PC-3 (cell line): ENCODE measurements around the gene FGF12. TPM values are rescaled to one million over a fixed set of nuclear protein-coding genes. Genes with fewer than 3 reads are reported as not detected.

Source experiments
- ATAC-seq: fragments of 200-7000 bp; cut with Tn5 transposase; 2 replicates; pipeline ENCODE4 v1.9.1; 2020; ENCODE audit warnings: mild to moderate bottlenecking, moderate library complexity
- BruUV-seq: library from RNA; stranded (reverse); fragments of 400-500 nt; replicated peaks from 2 replicates; lab custom pipeline; 2021; lab: Mats Ljungman, UMichigan
- CTCF ChIA-PET: fragments of 300-600 bp; sonication (Branson Sonifier 250); formaldehyde crosslinking; loops from one replicate; lab custom pipeline; 2022; ENCODE audit warnings: antibody characterized with exemption; lab: Charles Lee
- POLR2A ChIA-PET: fragments of 300-600 bp; sonication (Branson Sonifier 250); formaldehyde crosslinking; loops from one replicate; lab custom pipeline; 2022; ENCODE audit warnings: antibody characterized with exemption; ENCODE audit not compliant: unreplicated experiment; lab: Charles Lee
- DNase-seq: peaks from one replicate; pipeline ENCODE4 v3.0.0-alpha.2; 2015
- H2AFZ ChIP-seq: fragments of 300-600 bp; sonication (generic); 2 replicates; pipeline ENCODE4 v1.6.0; 2016; ENCODE audit warnings: antibody characterized with exemption, low read length
- H3F3A ChIP-seq: fragments of 300-600 bp; sonication (generic); one replicate; pipeline ENCODE4 v1.6.0; 2017; ENCODE audit warnings: antibody characterized with exemption, low read length, control low read depth, mild to moderate bottlenecking; ENCODE audit not compliant: unreplicated experiment
- H3K27ac ChIP-seq: fragments of 300-600 bp; sonication (generic); 2 replicates; pipeline ENCODE4 v1.5.1; 2016; ENCODE audit warnings: mild to moderate bottlenecking, low read length
- H3K27me3 ChIP-seq: fragments of 300-600 bp; sonication (generic); 2 replicates; pipeline ENCODE4 v1.6.1; 2016; ENCODE audit warnings: low read length, mixed read lengths
- H3K36me3 ChIP-seq: fragments of 300-600 bp; sonication (generic); 2 replicates; pipeline ENCODE4 v1.6.1; 2016; ENCODE audit warnings: low read depth, mixed run types, low read length, mixed read lengths
- H3K4me1 ChIP-seq: fragments of 300-600 bp; sonication (generic); 2 replicates; pipeline ENCODE4 v1.5.1; 2016; ENCODE audit warnings: low read length; ENCODE audit not compliant: insufficient read depth
- H3K4me2 ChIP-seq: fragments of 300-600 bp; sonication (generic); 2 replicates; pipeline ENCODE4 v1.6.0; 2016; ENCODE audit warnings: low read length
- H3K4me3 ChIP-seq: fragments of 300-600 bp; sonication (generic); 2 replicates; pipeline ENCODE4 v1.5.1; 2016; ENCODE audit warnings: mild to moderate bottlenecking, low read length, mixed read lengths
- H3K79me2 ChIP-seq: fragments of 300-600 bp; sonication (generic); 2 replicates; pipeline ENCODE4 v1.6.1; 2017; ENCODE audit warnings: low read length, mixed read lengths
- H3K9ac ChIP-seq: fragments of 300-600 bp; sonication (generic); 2 replicates; pipeline ENCODE4 v1.6.0; 2016; ENCODE audit warnings: mild to moderate bottlenecking, low read length
- H3K9me2 ChIP-seq: fragments of 300-600 bp; sonication (generic); replicated peaks from 2 replicates; pipeline ENCODE4 v1.6.1; 2016; ENCODE audit warnings: mixed run types, low read length, mixed read lengths
- H3K9me3 ChIP-seq: fragments of 300-600 bp; sonication (generic); 2 replicates; pipeline ENCODE4 v1.6.1; 2016; ENCODE audit warnings: low read length, mixed read lengths
- H4K20me1 ChIP-seq: fragments of 300-600 bp; sonication (generic); 2 replicates; pipeline ENCODE4 v1.6.1; 2016; ENCODE audit warnings: low read length, mixed read lengths
- EZH2 ChIP-seq: fragments of 300-600 bp; sonication (generic); IDR thresholded peaks from one replicate; pipeline ENCODE4 v1.6.1; 2017; ENCODE audit warnings: antibody characterized with exemption, mild to moderate bottlenecking, low read length; ENCODE audit not compliant: unreplicated experiment
- EZH2phosphoT487 ChIP-seq: fragments of 300-600 bp; sonication (generic); IDR thresholded peaks from 2 replicates; pipeline ENCODE4 v1.6.1; 2018; ENCODE audit warnings: mild to moderate bottlenecking, antibody characterized with exemption, low read length, borderline replicate concordance
- intact Hi-C: fragments of 100-400 bp; cut with micrococcal nuclease; formaldehyde crosslinking; loops from 2 replicates; pipeline ENCODE4 v1.9.0; 2023
- total RNA-seq: library from RNA; depleted of rRNA; stranded (reverse); fragments of >200 nt; gene quantifications from 2 replicates; pipeline ENCODE4 v1.2.3, GENCODE V29; 2014
- TF ChIP-seq, protein P1 (sequence below): fragments of 300-600 bp; sonication (generic); conservative IDR thresholded peaks from 2 replicates; pipeline ENCODE4 v1.5.1; 2017; ENCODE audit warnings: antibody characterized with exemption, low read depth, mild to moderate bottlenecking, low read length

FGF12 gene
- total RNA-seq, 1 experiment from 2014 or later: not detected

DNA sequence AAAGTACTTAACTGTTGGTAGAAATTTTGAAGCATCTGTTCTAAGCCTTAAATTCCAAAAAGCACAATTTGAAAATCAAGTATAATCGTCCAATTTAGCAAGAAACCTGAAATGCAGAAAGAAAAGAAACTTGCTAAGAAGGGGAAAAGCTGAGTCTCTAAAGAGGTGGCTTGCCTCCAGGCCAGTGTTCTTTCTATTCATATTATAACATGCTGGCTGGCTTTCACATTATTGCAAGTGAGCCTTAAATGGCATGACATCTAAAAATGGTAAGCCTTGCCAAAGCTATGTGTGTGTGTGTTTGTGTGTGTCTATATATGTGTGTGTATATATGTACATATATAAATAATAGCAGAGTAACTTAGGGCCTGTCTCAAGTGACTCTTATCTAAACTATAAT, 89.5 kb downstream of the FGF12 start:
- no peaks in the 10 kb centered on the region for H3K4me1 ChIP-seq
- intact Hi-C loops: no loop called here

GRCh38 chr3:192636517-192637444, 90.6 kb downstream of the FGF12 start:
- H3K27me3 ChIP-seq: peaks cover 75% of the 10 kb centered on the region
- no peaks in the 10 kb centered on the region for H3F3A ChIP-seq
- H3K4me2 ChIP-seq: no peak overlapping the region
- H3K79me2 ChIP-seq: no peaks in the 10 kb centered on the region
- no peak overlapping the region for H3K27ac ChIP-seq
- no TSS peak for BruUV-seq
- ChIA-PET CTCF (no interaction called here), POLR2A (interaction anchor here (0.7 kb wide), 1 partner anchor 17 kb away, joined by 3 read pairs; no protein-coding TSS in a partner anchor)
- H2AFZ ChIP-seq: no peak overlapping the region
- no peaks in the 10 kb centered on the region for H3K36me3 ChIP-seq
- intact Hi-C loops: no loop called here
- DNase-seq (no peak), ATAC-seq (no peak)
- H3K9ac ChIP-seq: no peak overlapping the region
- no peaks in the 10 kb centered on the region for H3K4me1 ChIP-seq
- H4K20me1 ChIP-seq: no peaks in the 10 kb centered on the region
- TF ChIP-seq EZH2phosphoT487 (no peak), EZH2 (no peak)
- TF ChIP-seq, protein P1, sequence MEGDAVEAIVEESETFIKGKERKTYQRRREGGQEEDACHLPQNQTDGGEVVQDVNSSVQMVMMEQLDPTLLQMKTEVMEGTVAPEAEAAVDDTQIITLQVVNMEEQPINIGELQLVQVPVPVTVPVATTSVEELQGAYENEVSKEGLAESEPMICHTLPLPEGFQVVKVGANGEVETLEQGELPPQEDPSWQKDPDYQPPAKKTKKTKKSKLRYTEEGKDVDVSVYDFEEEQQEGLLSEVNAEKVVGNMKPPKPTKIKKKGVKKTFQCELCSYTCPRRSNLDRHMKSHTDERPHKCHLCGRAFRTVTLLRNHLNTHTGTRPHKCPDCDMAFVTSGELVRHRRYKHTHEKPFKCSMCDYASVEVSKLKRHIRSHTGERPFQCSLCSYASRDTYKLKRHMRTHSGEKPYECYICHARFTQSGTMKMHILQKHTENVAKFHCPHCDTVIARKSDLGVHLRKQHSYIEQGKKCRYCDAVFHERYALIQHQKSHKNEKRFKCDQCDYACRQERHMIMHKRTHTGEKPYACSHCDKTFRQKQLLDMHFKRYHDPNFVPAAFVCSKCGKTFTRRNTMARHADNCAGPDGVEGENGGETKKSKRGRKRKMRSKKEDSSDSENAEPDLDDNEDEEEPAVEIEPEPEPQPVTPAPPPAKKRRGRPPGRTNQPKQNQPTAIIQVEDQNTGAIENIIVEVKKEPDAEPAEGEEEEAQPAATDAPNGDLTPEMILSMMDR: no peak
- H3K9me3 ChIP-seq: no peaks in the 10 kb centered on the region
- no peaks in the 10 kb centered on the region for H3K9me2 ChIP-seq
- no peak overlapping the region for H3K4me3 ChIP-seq

More for the DNA sequence above, 89.5 kb downstream of the FGF12 start:
- BruUV-seq: no TSS peak
- no peaks in the 10 kb centered on the region for H3K9me3 ChIP-seq
- H3K27me3 ChIP-seq: peaks cover 75% of the 10 kb centered on the region
- H2AFZ ChIP-seq: no peak overlapping the region
- POLR2A ChIA-PET: no interaction called here
- no peak overlapping the region for H3K4me3 ChIP-seq
- no peaks in the 10 kb centered on the region for H4K20me1 ChIP-seq
- H3K36me3 ChIP-seq: no peaks in the 10 kb centered on the region
- no peaks in the 10 kb centered on the region for H3F3A ChIP-seq
- H3K79me2 ChIP-seq: no peaks in the 10 kb centered on the region
- no peak overlapping the region for H3K9ac ChIP-seq
- no peak for ATAC-seq
- no peak overlapping the region for H3K4me2 ChIP-seq
- H3K27ac ChIP-seq: no peak overlapping the region
- TF ChIP-seq EZH2phosphoT487 (no peak), EZH2 (no peak)
- TF ChIP-seq, protein P1: no peak
- CTCF ChIA-PET: no interaction called here
- H3K9me2 ChIP-seq: no peaks in the 10 kb centered on the region
- no peak for DNase-seq

DNA sequence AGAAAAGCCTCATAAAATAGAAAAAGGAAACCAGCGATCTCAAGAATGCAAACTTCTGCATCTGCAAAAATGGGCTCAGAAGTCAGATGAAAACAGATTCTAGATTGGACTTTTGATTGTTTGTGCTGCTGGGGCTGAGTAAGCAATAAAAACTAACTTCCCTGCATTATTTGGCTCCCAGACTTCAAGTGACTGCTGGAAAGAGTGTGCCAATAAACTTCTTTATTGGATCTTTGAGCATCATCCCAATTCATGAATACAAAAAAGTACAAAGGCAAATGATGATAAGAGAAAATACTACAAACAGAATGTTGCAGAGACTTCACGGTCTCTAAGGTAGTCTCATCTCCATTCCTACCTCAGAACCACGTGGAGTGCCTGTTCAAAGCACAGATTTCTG, 97.9 kb downstream of the FGF12 start:
- no peak overlapping the region for H3K4me3 ChIP-seq
- TF ChIP-seq, protein P1: no peak
- no peak for TF ChIP-seq EZH2
- no peak for TF ChIP-seq EZH2phosphoT487
- POLR2A ChIA-PET: no interaction called here
- H3K9me3 ChIP-seq: no peaks in the 10 kb centered on the region
- H3K79me2 ChIP-seq: no peaks in the 10 kb centered on the region
- DNase-seq (no peak), ATAC-seq (no peak)
- no peaks in the 10 kb centered on the region for H3K9me2 ChIP-seq
- intact Hi-C loops: no loop called here
- no peak overlapping the region for H3K9ac ChIP-seq
- H3K27me3 ChIP-seq: peaks cover 59% of the 10 kb centered on the region
- no peak overlapping the region for H3K4me2 ChIP-seq
- no peaks in the 10 kb centered on the region for H4K20me1 ChIP-seq
- no peak overlapping the region for H3K27ac ChIP-seq
- H3F3A ChIP-seq: no peaks in the 10 kb centered on the region
- BruUV-seq: no TSS peak
- H3K36me3 ChIP-seq: no peaks in the 10 kb centered on the region
- H3K4me1 ChIP-seq: no peaks in the 10 kb centered on the region
- CTCF ChIA-PET: no interaction called here
- no peak overlapping the region for H2AFZ ChIP-seq
